ENCODE data around the gene CHID1.

CHID1 gene

DNA sequence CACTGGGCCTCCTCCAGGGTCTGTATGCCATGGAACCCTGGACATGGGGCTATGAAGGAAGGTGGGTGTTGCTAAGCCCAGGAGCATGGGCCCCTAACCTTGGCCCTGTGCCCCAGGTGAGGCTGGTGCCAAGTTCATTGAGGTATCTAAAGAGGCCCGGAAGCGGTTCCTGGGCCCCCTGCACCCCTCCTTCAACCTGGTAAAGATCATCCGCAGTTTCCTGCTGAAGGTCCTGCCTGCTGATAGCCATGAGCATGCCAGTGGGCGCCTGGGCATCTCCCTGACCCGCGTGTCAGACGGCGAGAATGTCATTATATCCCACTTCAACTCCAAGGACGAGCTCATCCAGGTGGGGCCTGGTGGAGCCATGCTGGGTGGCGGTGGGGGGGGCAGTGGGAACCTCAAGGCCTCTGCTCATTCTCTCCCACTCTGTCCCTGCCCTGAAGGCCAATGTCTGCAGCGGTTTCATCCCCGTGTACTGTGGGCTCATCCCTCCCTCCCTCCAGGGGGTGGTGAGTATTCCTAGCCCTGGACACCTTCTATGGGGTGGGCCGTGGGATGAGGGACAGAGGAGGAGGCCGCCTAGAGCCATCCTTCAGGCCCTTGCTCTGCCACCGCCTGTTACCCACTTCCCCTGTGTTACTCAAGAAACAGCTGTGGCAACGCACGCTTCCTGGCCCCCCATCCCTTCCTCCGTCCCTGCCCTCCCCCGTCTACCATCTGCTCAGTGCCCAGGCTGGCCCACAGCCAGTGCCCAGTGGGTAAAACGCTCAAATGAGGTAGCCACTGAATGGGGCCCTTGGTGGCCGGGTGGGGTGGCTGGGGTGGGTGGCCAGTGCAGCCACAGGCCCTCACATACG lies 88.9 kb downstream of the CHID1 start:
- H3K79me1 ChIP-seq (replicated peaks; ENCODE audit: low read length, poor library complexity, severe bottlenecking): peaks cover 20% of the 10 kb centered on the region
- WGBS: 93% methylated on average over 15 of the region's 22 CpGs
- no peak for DNase-seq
- H2BK15ac ChIP-seq (ENCODE audit: low read depth, poor library complexity, severe bottlenecking): no peak overlapping the region
- H3K9me3 ChIP-seq (ENCODE audit: control insufficient read depth, low read length): no peaks in the 10 kb centered on the region
- no peak overlapping the region for H2BK12ac ChIP-seq (ENCODE audit: low read length in 2 of 2)
- H2BK120ac ChIP-seq (ENCODE audit: low read depth, low read length): no peak overlapping the region
- no peak overlapping the region for H4K91ac ChIP-seq (ENCODE audit: low read length)
- no peak overlapping the region for H3K4me2 ChIP-seq (ENCODE audit: low read length, poor library complexity, severe bottlenecking)
- no peak overlapping the region for H3K14ac ChIP-seq (ENCODE audit: low read length in 2 of 2)
- H3K4ac ChIP-seq (ENCODE audit: low read depth in 1 of 2, low read length in 2 of 2): no peak overlapping the region
- H3K4me1 ChIP-seq (ENCODE audit: control insufficient read depth, insufficient read depth, low read depth, low read length): peaks cover 46% of the 10 kb centered on the region
- H3K27me3 ChIP-seq (ENCODE audit: control insufficient read depth in 1 of 2, insufficient read depth in 1 of 2, low read length in 2 of 2): peaks cover 0 to 2% of the 10 kb centered on the region in 2 experiments
- no peak overlapping the region for H2AK5ac ChIP-seq (ENCODE audit: low read length, severe bottlenecking)
- no peak overlapping the region for H2BK5ac ChIP-seq (ENCODE audit: low read depth, low read length, poor library complexity, severe bottlenecking)
- H3K9ac ChIP-seq (ENCODE audit: low read length): peak overlapping the region; percentile 97
- H4K8ac ChIP-seq (ENCODE audit: low read length): no peak overlapping the region
- H2AFZ ChIP-seq (ENCODE audit: low read depth, low read length): no peak overlapping the region
- no peak overlapping the region for H3K18ac ChIP-seq (ENCODE audit: low read depth in 1 of 2, low read length in 2 of 2)
- peak overlapping the region in 1 of 2 experiments; percentile 93 for H3K4me3 ChIP-seq (ENCODE audit: insufficient read depth in 1 of 2, low read depth in 1 of 2, low read length in 2 of 2)
- no peak overlapping the region for H3K23ac ChIP-seq (ENCODE audit: low read length in 2 of 2)
- peaks cover 25 to 48% of the 10 kb centered on the region in 2 experiments for H3K36me3 ChIP-seq (ENCODE audit: control insufficient read depth in 1 of 2, insufficient read depth in 2 of 2, low read depth in 1 of 2, low read length in 2 of 2)
- H3K27ac ChIP-seq (ENCODE audit: low read length, poor library complexity, severe bottlenecking): no peak overlapping the region

DNA sequence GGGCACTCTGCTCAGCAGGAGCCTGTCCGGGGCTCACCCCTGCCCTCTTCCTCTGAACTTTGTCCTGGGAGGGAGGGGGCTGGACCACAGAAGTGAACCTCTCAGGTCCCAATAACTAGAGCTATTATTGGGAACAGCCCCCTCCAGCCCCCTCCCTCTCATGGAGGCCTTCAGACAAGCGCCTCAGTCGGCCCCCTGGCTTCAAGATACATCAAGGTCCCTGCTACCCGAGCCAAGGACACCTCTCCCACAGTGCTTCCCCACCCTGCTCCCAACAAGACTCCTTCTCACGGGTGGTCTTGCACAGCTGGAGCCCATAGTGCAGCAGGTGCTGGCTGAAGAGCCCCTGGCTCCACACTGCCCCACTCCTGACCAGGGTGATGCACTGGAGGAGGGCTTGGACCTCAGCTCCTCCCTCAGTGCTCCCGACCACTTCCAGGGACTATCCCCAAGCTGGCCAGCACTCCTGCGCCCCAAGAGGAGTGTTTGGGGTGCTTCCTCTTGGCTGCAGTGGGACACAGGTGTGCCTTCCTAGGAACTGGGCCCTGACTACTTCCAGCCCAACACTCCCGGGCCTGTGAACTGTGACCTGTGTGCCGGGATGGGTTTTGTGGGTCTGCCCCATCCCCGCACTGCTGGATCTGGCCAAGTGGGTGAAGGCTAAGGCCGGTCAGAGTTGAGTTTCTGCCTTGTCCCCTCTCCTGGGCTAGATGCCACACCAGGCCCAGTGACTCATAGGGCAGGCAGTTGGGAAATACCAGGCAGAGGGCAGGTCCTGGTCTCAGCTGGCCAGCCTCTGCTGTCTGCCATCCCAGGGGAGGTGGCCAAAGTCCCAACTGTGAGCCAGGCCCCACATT lies 89.7 kb downstream of the CHID1 start:
- Histone ChIP-seq H2BK5ac (ENCODE audit: low read depth, low read length, poor library complexity, severe bottlenecking) (no peak overlapping the region), H3K4me2 (ENCODE audit: low read length, poor library complexity, severe bottlenecking) (peak overlapping the region; percentile 55), H2BK15ac (ENCODE audit: low read depth, poor library complexity, severe bottlenecking) (no peak overlapping the region), H3K23ac (ENCODE audit: low read length in 2 of 2) (no peak overlapping the region), H3K4ac (ENCODE audit: low read depth in 1 of 2, low read length in 2 of 2) (no peak overlapping the region), H2BK120ac (ENCODE audit: low read depth, low read length) (no peak overlapping the region), H4K91ac (ENCODE audit: low read length) (no peak overlapping the region), H3K14ac (ENCODE audit: low read length in 2 of 2) (no peak overlapping the region), H2AK5ac (ENCODE audit: low read length, severe bottlenecking) (no peak overlapping the region), H4K8ac (ENCODE audit: low read length) (no peak overlapping the region), H3K9me3 (ENCODE audit: control insufficient read depth, low read length) (no peaks in the 10 kb centered on the region), H3K18ac (ENCODE audit: low read depth in 1 of 2, low read length in 2 of 2) (no peak overlapping the region), H2AFZ (ENCODE audit: low read depth, low read length) (no peak overlapping the region), H3K9ac (ENCODE audit: low read length) (peak overlapping the region; percentile 97), H3K27ac (ENCODE audit: low read length, poor library complexity, severe bottlenecking) (no peak overlapping the region), H3K36me3 (ENCODE audit: control insufficient read depth in 1 of 2, insufficient read depth in 2 of 2, low read depth in 1 of 2, low read length in 2 of 2) (peaks cover 25 to 52% of the 10 kb centered on the region in 2 experiments), H3K4me3 (ENCODE audit: insufficient read depth in 1 of 2, low read depth in 1 of 2, low read length in 2 of 2) (peak overlapping the region; percentile 93), H3K4me1 (ENCODE audit: control insufficient read depth, insufficient read depth, low read depth, low read length) (peaks cover 41% of the 10 kb centered on the region), H3K27me3 (ENCODE audit: control insufficient read depth in 1 of 2, insufficient read depth in 1 of 2, low read length in 2 of 2) (no peaks in the 10 kb centered on the region), H2BK12ac (ENCODE audit: low read length in 2 of 2) (no peak overlapping the region), H3K79me1 (replicated peaks; ENCODE audit: low read length, poor library complexity, severe bottlenecking) (peaks cover 20% of the 10 kb centered on the region)
- DNase-seq: peak; percentile 71
- 88% methylated on average over 11 of the region's 11 CpGs for WGBS

DNA sequence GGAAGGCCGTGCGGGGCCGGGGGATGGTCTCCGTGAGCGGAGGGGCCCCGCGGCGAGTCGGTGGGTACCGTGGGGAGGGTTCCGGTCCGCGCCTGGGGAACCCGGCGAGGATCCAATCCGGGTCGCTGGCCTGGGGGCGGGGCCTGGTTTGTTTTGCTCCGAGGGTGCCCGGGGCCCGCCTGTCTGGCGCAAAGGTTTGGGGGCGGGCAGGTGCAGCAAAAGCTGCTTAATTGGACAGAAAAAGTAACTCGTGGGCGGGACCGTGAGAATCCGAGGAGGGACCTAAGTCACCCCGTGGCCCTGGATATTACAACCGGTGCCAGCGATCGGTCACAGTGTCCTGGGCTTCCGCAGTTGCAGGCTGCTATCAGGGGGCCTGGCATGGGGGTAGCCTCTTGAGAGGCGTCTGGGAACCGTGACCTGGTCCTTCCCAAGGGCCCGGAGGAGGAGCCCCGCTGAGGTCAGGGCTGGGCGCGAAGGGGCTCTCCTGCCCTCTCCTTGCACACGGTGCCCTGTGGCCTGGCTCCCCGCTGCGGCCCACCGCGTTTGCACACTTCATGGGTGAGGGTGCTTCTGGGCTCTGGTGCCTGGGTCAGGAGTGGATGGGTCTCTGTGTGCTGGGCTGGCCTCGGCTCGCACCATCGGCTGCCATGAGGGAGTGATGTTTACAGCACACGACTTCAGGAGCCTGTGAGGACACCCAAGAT lies 90.5 kb downstream of the CHID1 start:
- Histone ChIP-seq H3K36me3 (ENCODE audit: control insufficient read depth in 1 of 2, insufficient read depth in 2 of 2, low read depth in 1 of 2, low read length in 2 of 2) (peaks cover 19 to 51% of the 10 kb centered on the region in 2 experiments), H2BK5ac (ENCODE audit: low read depth, low read length, poor library complexity, severe bottlenecking) (no peak overlapping the region)
- WGBS: 12% methylated on average over 46 of the region's 47 CpGs

More for the DNA sequence above, 90.5 kb downstream of the CHID1 start:
- Histone ChIP-seq H3K14ac (ENCODE audit: low read length in 2 of 2) (peak overlapping the region in 1 of 2 experiments; percentile 63), H2BK12ac (ENCODE audit: low read length in 2 of 2) (no peak overlapping the region), H2BK120ac (ENCODE audit: low read depth, low read length) (peak overlapping the region; percentile 71), H3K9me3 (ENCODE audit: control insufficient read depth, low read length) (no peaks in the 10 kb centered on the region), H3K4me2 (ENCODE audit: low read length, poor library complexity, severe bottlenecking) (peak overlapping the region; percentile 55), H3K4me3 (ENCODE audit: insufficient read depth in 1 of 2, low read depth in 1 of 2, low read length in 2 of 2) (peak overlapping the region; percentile 93), H3K4me1 (ENCODE audit: control insufficient read depth, insufficient read depth, low read depth, low read length) (peaks cover 37% of the 10 kb centered on the region), H3K23ac (ENCODE audit: low read length in 2 of 2) (no peak overlapping the region), H2AK5ac (ENCODE audit: low read length, severe bottlenecking) (no peak overlapping the region), H3K4ac (ENCODE audit: low read depth in 1 of 2, low read length in 2 of 2) (no peak overlapping the region), H3K27ac (ENCODE audit: low read length, poor library complexity, severe bottlenecking) (no peak overlapping the region), H2BK15ac (ENCODE audit: low read depth, poor library complexity, severe bottlenecking) (no peak overlapping the region), H3K9ac (ENCODE audit: low read length) (peak overlapping the region; percentile 97), H4K91ac (ENCODE audit: low read length) (no peak overlapping the region), H3K27me3 (ENCODE audit: control insufficient read depth in 1 of 2, insufficient read depth in 1 of 2, low read length in 2 of 2) (no peaks in the 10 kb centered on the region), H3K79me1 (replicated peaks; ENCODE audit: low read length, poor library complexity, severe bottlenecking) (peaks cover 20% of the 10 kb centered on the region), H2AFZ (ENCODE audit: low read depth, low read length) (no peak overlapping the region), H4K8ac (ENCODE audit: low read length) (peak overlapping the region; percentile 53), H3K18ac (ENCODE audit: low read depth in 1 of 2, low read length in 2 of 2) (peak overlapping the region in 1 of 2 experiments; percentile 86)
- peak; percentile 80 for DNase-seq

Measured in mesenchymal stem cell (in vitro differentiated cells and primary cell).